Thoracic aorta (tissue), 2 donors: ENCODE measurements around the gene PPA2. TPM values are rescaled to one million over a fixed set of nuclear protein-coding genes. Genes with fewer than 3 reads are reported as not detected.
"Not testable (repeated sequence)": the region's sequence is repeated elsewhere in the genome, so short reads cannot be mapped to it uniquely, and the experiment has no call there.

ENCODE experiments used
- ATAC-seq: fragments of 150-250 bp; one replicate; pipeline ENCODE4 v1.8.0; 2017; ENCODE audit warnings: low read depth; ENCODE audit not compliant: insufficient number of reproducible peaks, low FRiP score
- DNase-seq: peaks from one replicate; pipeline ENCODE4 v3.0.0-alpha.2; 2020; ENCODE audit warnings: low spot score
- H3K27ac ChIP-seq, 2 donors: fragments of 200-600 bp; sonication (generic); 1 replicate in 1 of 2; 2 replicates in 1 of 2; pipeline ENCODE4 v1.5.1; 2016; ENCODE audit warnings: mild to moderate bottlenecking in 2 of 2, moderate library complexity in 2 of 2
- H3K27me3 ChIP-seq: fragments of 200-600 bp; sonication (generic); replicated peaks from 2 replicates; pipeline ENCODE4 v1.6.0; 2016; ENCODE audit warnings: mild to moderate bottlenecking; ENCODE audit not compliant: insufficient read depth
- H3K36me3 ChIP-seq: fragments of 200-600 bp; sonication (generic); one replicate; pipeline ENCODE4 v1.5.1; 2016
- H3K4me1 ChIP-seq, 2 donors: fragments of 200-600 bp; sonication (generic); 1 replicate in 1 of 2; 2 replicates in 1 of 2; pipeline versions ENCODE4 v1.5.1 to v1.6.0; 2016; ENCODE audit warnings: low read depth in 2 of 2, mild to moderate bottlenecking in 1 of 2; ENCODE audit not compliant: control insufficient read depth in 1 of 2
- H3K4me3 ChIP-seq: fragments of 200-600 bp; sonication (generic); 2 replicates; pipeline ENCODE4 v1.5.1; 2016; ENCODE audit warnings: mild to moderate bottlenecking
- H3K9me3 ChIP-seq: fragments of 200-600 bp; sonication (generic); 2 replicates; pipeline ENCODE4 v1.5.1; 2016
- CTCF ChIP-seq: fragments of 200-600 bp; sonication (generic); IDR thresholded peaks from one replicate; pipeline ENCODE4 v1.5.1; 2019; ENCODE audit warnings: antibody characterized with exemption
- total RNA-seq, 2 donors: library from RNA; depleted of rRNA; stranded (reverse); fragments of >200 nt; gene quantifications; one replicate each; pipeline versions ENCODE4 v1.1.0 to v1.2.3, GENCODE V29; 2016

Gene PPA2
- total RNA-seq, 2 donors from 2014 or later: 76.8 to 78.4 TPM

- H3K27me3 ChIP-seq: no peaks in the 10 kb centered on the region
- peaks cover 4% of the 10 kb centered on the region for H3K36me3 ChIP-seq
- H3K27ac ChIP-seq: no peak overlapping the region
- no peak for TF ChIP-seq CTCF
- H3K4me1 ChIP-seq: no peaks in the 10 kb centered on the region
- H3K4me3 ChIP-seq: no peak overlapping the region
- H3K9me3 ChIP-seq: no peaks in the 10 kb centered on the region
- no peak for ATAC-seq
- no peak for DNase-seq
These were observed 56.2 kb downstream of the PPA2 start for GRCh38 chr4:105417624-105418023.

GRCh38 chr4:105415281-105415744, 58.5 kb downstream of the PPA2 start:
- Histone ChIP-seq H3K36me3 (peaks cover 4% of the 10 kb centered on the region), H3K27me3 (no peaks in the 10 kb centered on the region), H3K27ac (no peak overlapping the region), H3K4me1 (no peaks in the 10 kb centered on the region), H3K9me3 (no peaks in the 10 kb centered on the region), H3K4me3 (no peak overlapping the region)
- no peak for TF ChIP-seq CTCF
- ATAC-seq: no peak
- no peak for DNase-seq

- no peak overlapping the region for H3K4me3 ChIP-seq
- no peaks in the 10 kb centered on the region for H3K9me3 ChIP-seq
- H3K27me3 ChIP-seq: no peaks in the 10 kb centered on the region
- TF ChIP-seq CTCF: no peak
- ATAC-seq (no peak), DNase-seq (no peak)
- peaks cover 4% of the 10 kb centered on the region for H3K36me3 ChIP-seq
- H3K4me1 ChIP-seq: no peaks in the 10 kb centered on the region
- no peak overlapping the region for H3K27ac ChIP-seq
These were observed 59.5 kb downstream of the PPA2 start for GRCh38 chr4:105414316-105414715.

- not testable (repeated sequence) for ATAC-seq, H3K36me3 ChIP-seq, H3K9me3 ChIP-seq
These were observed 64.7 kb downstream of the PPA2 start for GRCh38 chr4:105409135-105409534.

GRCh38 chr4:105400901-105401677, 72.8 kb downstream of the PPA2 start:
- H3K9me3 ChIP-seq: peaks cover 9% of the 10 kb centered on the region
- H3K4me1 ChIP-seq: no peaks in the 10 kb centered on the region
- H3K36me3 ChIP-seq: no peaks in the 10 kb centered on the region
- no peaks in the 10 kb centered on the region for H3K27me3 ChIP-seq
- H3K4me3 ChIP-seq: no peak overlapping the region
- no peak for DNase-seq
- ATAC-seq: no peak
- no peak overlapping the region for H3K27ac ChIP-seq
- TF ChIP-seq CTCF: no peak

More at GRCh38 chr4:105409135-105409534, 64.7 kb downstream of the PPA2 start:
- DNase-seq, H3K27me3 ChIP-seq, H3K27ac ChIP-seq, H3K4me3 ChIP-seq, H3K4me1 ChIP-seq: not testable (repeated sequence)
